ENCODE results near the gene VARS1. TPM values are rescaled to one million over a fixed set of nuclear protein-coding genes. Genes with fewer than 3 reads are reported as not detected.
A peak's percentile ranks its signal among the peaks of the same experiment; 100 is the strongest.
"Not testable (repeated sequence)": the region's sequence is repeated elsewhere in the genome, so short reads cannot be mapped to it uniquely, and the experiment has no call there.

VARS1 gene
- total and polyA plus RNA-seq, 2 donors (not counting 1 experiment from before 2014, with no cell fraction given), result 16.0 to 53.5 TPM

DNA sequence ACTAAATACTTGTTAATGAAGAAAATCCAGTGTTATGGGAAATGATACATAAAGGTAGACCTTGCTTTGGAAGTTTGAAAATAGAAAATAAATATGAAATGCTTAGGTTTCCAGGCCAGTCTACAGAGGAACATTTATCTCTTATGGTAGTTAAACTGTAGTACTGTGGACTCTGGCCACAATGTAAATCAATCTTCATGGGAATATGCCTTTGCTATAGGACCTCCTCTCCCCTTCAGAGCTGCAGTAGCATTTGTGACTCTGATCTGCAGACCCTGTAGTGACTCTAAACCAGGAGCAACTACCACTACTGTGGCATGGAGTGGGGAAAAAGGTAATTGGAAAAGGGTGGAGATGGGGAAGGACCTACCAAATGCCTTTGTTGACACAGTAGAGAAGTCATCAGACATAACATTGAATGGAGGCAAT, 24.3 kb upstream of the VARS1 start:
- peaks cover 7% of the 10 kb centered on the region for H3K4me1 ChIP-seq (ENCODE audit: control insufficient read depth, extremely low read depth, insufficient read depth, low read length)
- H2AFZ ChIP-seq (ENCODE audit: low read length), result no peak overlapping the region
- H4K20me1 ChIP-seq (ENCODE audit: control insufficient read depth, extremely low read depth, insufficient read depth, low read length), result no peaks in the 10 kb centered on the region
- H3K36me3 ChIP-seq (ENCODE audit: control insufficient read depth, insufficient read depth, low read length), result no peaks in the 10 kb centered on the region
- no peak for DNase-seq (ENCODE audit: low read depth in 2 of 2)
- no peak overlapping the region for H3K9ac ChIP-seq (ENCODE audit: insufficient read depth, low read length)
- H3K79me2 ChIP-seq (ENCODE audit: control insufficient read depth, insufficient read depth, low read length), result peaks cover 21% of the 10 kb centered on the region
- H3K27ac ChIP-seq (ENCODE audit: insufficient read depth, low read length), result no peak overlapping the region
- no peaks in the 10 kb centered on the region for H3K27me3 ChIP-seq (ENCODE audit: control insufficient read depth, insufficient read depth, low read length)
- H3K9me3 ChIP-seq (ENCODE audit: control insufficient read depth, insufficient read depth, low read depth, low read length), result no peaks in the 10 kb centered on the region
- H3K4me2 ChIP-seq (ENCODE audit: extremely low read depth, insufficient read depth, low read length), result no peak overlapping the region
- H3K4me3 ChIP-seq (replicated peaks in 1 of 4; ENCODE audit: control extremely low read depth in 1 of 4, insufficient read depth in 1 of 4, low read depth in 3 of 4, low read length in 4 of 4), result no peak overlapping the region
- TF ChIP-seq, protein P1, sequence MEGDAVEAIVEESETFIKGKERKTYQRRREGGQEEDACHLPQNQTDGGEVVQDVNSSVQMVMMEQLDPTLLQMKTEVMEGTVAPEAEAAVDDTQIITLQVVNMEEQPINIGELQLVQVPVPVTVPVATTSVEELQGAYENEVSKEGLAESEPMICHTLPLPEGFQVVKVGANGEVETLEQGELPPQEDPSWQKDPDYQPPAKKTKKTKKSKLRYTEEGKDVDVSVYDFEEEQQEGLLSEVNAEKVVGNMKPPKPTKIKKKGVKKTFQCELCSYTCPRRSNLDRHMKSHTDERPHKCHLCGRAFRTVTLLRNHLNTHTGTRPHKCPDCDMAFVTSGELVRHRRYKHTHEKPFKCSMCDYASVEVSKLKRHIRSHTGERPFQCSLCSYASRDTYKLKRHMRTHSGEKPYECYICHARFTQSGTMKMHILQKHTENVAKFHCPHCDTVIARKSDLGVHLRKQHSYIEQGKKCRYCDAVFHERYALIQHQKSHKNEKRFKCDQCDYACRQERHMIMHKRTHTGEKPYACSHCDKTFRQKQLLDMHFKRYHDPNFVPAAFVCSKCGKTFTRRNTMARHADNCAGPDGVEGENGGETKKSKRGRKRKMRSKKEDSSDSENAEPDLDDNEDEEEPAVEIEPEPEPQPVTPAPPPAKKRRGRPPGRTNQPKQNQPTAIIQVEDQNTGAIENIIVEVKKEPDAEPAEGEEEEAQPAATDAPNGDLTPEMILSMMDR (conservative IDR thresholded peaks at IDR 0.05 in 1 of 2, IDR thresholded peaks at IDR 0.05 in 1 of 2; ENCODE audit: low read depth in 1 of 2, low read length in 2 of 2), result no peak
- no peak for TF ChIP-seq EZH2 (IDR thresholded peaks at IDR 0.05; ENCODE audit: low read length, missing control alignments)

GRCh38 chr6:31817929-31818511, 22.5 kb upstream of the VARS1 start:
- Histone ChIP-seq H3K4me2 (ENCODE audit: extremely low read depth, insufficient read depth, low read length) (peak overlapping the region; percentile 96), H3K79me2 (ENCODE audit: control insufficient read depth, insufficient read depth, low read length) (peaks cover 21% of the 10 kb centered on the region), H3K4me3 (replicated peaks in 1 of 4; ENCODE audit: control extremely low read depth in 1 of 4, insufficient read depth in 1 of 4, low read depth in 3 of 4, low read length in 4 of 4) (peak overlapping the region; percentile 45 to 67 (median 52))
- not testable (repeated sequence) for H3K27me3 ChIP-seq (ENCODE audit: control insufficient read depth, insufficient read depth, low read length); H3K4me1 ChIP-seq (ENCODE audit: control insufficient read depth, extremely low read depth, insufficient read depth, low read length); DNase-seq (ENCODE audit: low read depth in 2 of 2); H2AFZ ChIP-seq (ENCODE audit: low read length); H3K36me3 ChIP-seq (ENCODE audit: control insufficient read depth, insufficient read depth, low read length); H3K9me3 ChIP-seq (ENCODE audit: control insufficient read depth, insufficient read depth, low read depth, low read length); H3K27ac ChIP-seq (ENCODE audit: insufficient read depth, low read length); H3K9ac ChIP-seq (ENCODE audit: insufficient read depth, low read length); H4K20me1 ChIP-seq (ENCODE audit: control insufficient read depth, extremely low read depth, insufficient read depth, low read length)

- H3K4me3 ChIP-seq (replicated peaks in 1 of 4; ENCODE audit: control extremely low read depth in 1 of 4, insufficient read depth in 1 of 4, low read depth in 3 of 4, low read length in 4 of 4), result peak overlapping the region; percentile 45 to 67 (median 52)
Observed at GRCh38 chr6:31817133-31817928, 21.8 kb upstream of the VARS1 start.

More at GRCh38 chr6:31817133-31817928, 21.8 kb upstream of the VARS1 start:
- not testable (repeated sequence) for H3K4me1 ChIP-seq (ENCODE audit: control insufficient read depth, extremely low read depth, insufficient read depth, low read length); H4K20me1 ChIP-seq (ENCODE audit: control insufficient read depth, extremely low read depth, insufficient read depth, low read length); H3K9ac ChIP-seq (ENCODE audit: insufficient read depth, low read length); H3K36me3 ChIP-seq (ENCODE audit: control insufficient read depth, insufficient read depth, low read length); H3K27me3 ChIP-seq (ENCODE audit: control insufficient read depth, insufficient read depth, low read length); H2AFZ ChIP-seq (ENCODE audit: low read length); H3K27ac ChIP-seq (ENCODE audit: insufficient read depth, low read length); H3K9me3 ChIP-seq (ENCODE audit: control insufficient read depth, insufficient read depth, low read depth, low read length)
- Histone ChIP-seq H3K79me2 (ENCODE audit: control insufficient read depth, insufficient read depth, low read length) (peaks cover 21% of the 10 kb centered on the region), H3K4me2 (ENCODE audit: extremely low read depth, insufficient read depth, low read length) (peak overlapping the region; percentile 96)
- peak in 1 of 2 donors; percentile 50 for DNase-seq (ENCODE audit: low read depth in 2 of 2)
